Measurements from ENCODE around the gene PCSK9. TPM values are rescaled to one million over a fixed set of nuclear protein-coding genes. Genes with fewer than 3 reads are reported as not detected.

PCSK9 gene
- total and polyA plus RNA-seq, 12 donors, result under 0.01 to 0.07 (median 0.05) TPM; not detected in 9

GRCh38 chr1:55068638-55069037 is 29.3 kb downstream of the PCSK9 start:
- no peaks in the 10 kb centered on the region for H3K9me3 ChIP-seq
- 94 to 97% methylated on average over 9 of the region's 9 CpGs for WGBS, 2 donors
- intact Hi-C loops (cut with DNase I), result no loop called here
- DNase-seq (no peak), ATAC-seq (no peak)
- H3K27me3 ChIP-seq, result no peaks in the 10 kb centered on the region
- peaks cover 0 to 79% (median 32%) of the 10 kb centered on the region in 9 donors for H3K36me3 ChIP-seq
- peaks cover 7 to 62% (median 41%) of the 10 kb centered on the region in 9 donors for H3K4me1 ChIP-seq
- H3K27ac ChIP-seq, result peak overlapping the region in 1 of 10 donors; percentile 16
- no peak overlapping the region for H3K4me3 ChIP-seq
- TF ChIP-seq CTCF (IDR thresholded peaks at IDR 0.05), result no peak

- 88 to 89% methylated on average over 7 of the region's 7 CpGs for WGBS, 2 donors
- intact Hi-C loops (cut with DNase I), result no loop called here
- Histone ChIP-seq H3K9me3 (no peaks in the 10 kb centered on the region), H3K4me1 (peaks cover 7 to 56% (median 35%) of the 10 kb centered on the region in 9 donors), H3K27ac (no peak overlapping the region), H3K27me3 (no peaks in the 10 kb centered on the region), H3K4me3 (no peak overlapping the region), H3K36me3 (peaks cover 0 to 85% (median 37%) of the 10 kb centered on the region in 9 donors)
- no peak for TF ChIP-seq CTCF (IDR thresholded peaks at IDR 0.05)
- ATAC-seq (no peak), DNase-seq (no peak)
Observed at GRCh38 chr1:55069280-55069679, 29.9 kb downstream of the PCSK9 start.

GRCh38 chr1:55070293-55071164 is 31.2 kb downstream of the PCSK9 start:
- DNase-seq (no peak), ATAC-seq (peak in 4 of 8 donors; percentile 11 to 22 (median 14))
- Histone ChIP-seq H3K27me3 (no peaks in the 10 kb centered on the region), H3K27ac (peak overlapping the region in 5 of 10 donors; percentile 12 to 44 (median 28)), H3K4me1 (peaks cover 5 to 44% (median 24%) of the 10 kb centered on the region in 9 donors), H3K4me3 (no peak overlapping the region), H3K36me3 (peaks cover 0 to 98% (median 46%) of the 10 kb centered on the region in 9 donors), H3K9me3 (no peaks in the 10 kb centered on the region)
- no peak for TF ChIP-seq CTCF (IDR thresholded peaks at IDR 0.05)
- 59 to 63% methylated on average over 17 of the region's 17 CpGs for WGBS, 2 donors
- intact Hi-C loops (cut with DNase I), result no loop called here

GRCh38 chr1:55071477-55071876 is 32.1 kb downstream of the PCSK9 start:
- Histone ChIP-seq H3K4me1 (peaks cover 0 to 35% (median 16%) of the 10 kb centered on the region in 9 donors), H3K27ac (peak overlapping the region in 4 of 10 donors; percentile 20 to 44 (median 34)), H3K4me3 (no peak overlapping the region), H3K36me3 (peaks cover 0 to 100% (median 52%) of the 10 kb centered on the region in 9 donors), H3K27me3 (no peaks in the 10 kb centered on the region), H3K9me3 (no peaks in the 10 kb centered on the region)
- peak; percentile 32 to 60 (median 46) for ATAC-seq
- peak in 5 of 9 donors; percentile 25 to 44 (median 41) for TF ChIP-seq CTCF (IDR thresholded peaks at IDR 0.05)
- WGBS, 2 donors, result 40 to 48% methylated on average over 8 of the region's 8 CpGs
- DNase-seq, result no peak
- intact Hi-C loops (cut with DNase I), result no loop called here

Data from heart right ventricle (tissue), 16 donors.